ENCODE results near the gene NMU.

DNA sequence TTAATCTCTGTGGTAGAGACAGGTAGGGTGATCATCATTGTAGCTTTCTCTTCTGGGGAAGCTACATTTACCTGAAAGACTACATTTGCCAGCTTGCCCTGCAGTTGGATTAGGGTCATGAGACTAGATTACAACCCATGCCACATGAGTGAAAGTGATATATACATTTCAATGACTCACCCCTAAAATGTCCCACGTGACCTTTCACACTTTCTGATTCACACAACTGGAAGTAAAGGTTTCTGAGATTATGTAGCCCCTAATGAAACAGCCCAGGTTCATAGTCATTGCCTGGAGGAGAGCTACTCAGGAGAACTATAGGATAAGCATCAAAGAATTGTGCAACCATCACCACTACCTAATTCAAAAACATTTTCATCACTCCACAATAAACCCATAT, 61.8 kb downstream of the NMU start:
- TF ChIP-seq, protein P1, sequence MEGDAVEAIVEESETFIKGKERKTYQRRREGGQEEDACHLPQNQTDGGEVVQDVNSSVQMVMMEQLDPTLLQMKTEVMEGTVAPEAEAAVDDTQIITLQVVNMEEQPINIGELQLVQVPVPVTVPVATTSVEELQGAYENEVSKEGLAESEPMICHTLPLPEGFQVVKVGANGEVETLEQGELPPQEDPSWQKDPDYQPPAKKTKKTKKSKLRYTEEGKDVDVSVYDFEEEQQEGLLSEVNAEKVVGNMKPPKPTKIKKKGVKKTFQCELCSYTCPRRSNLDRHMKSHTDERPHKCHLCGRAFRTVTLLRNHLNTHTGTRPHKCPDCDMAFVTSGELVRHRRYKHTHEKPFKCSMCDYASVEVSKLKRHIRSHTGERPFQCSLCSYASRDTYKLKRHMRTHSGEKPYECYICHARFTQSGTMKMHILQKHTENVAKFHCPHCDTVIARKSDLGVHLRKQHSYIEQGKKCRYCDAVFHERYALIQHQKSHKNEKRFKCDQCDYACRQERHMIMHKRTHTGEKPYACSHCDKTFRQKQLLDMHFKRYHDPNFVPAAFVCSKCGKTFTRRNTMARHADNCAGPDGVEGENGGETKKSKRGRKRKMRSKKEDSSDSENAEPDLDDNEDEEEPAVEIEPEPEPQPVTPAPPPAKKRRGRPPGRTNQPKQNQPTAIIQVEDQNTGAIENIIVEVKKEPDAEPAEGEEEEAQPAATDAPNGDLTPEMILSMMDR (optimal IDR thresholded peaks at IDR 0.05 in 1 of 3, IDR thresholded peaks at IDR 0.05 in 1 of 3, conservative IDR thresholded peaks at IDR 0.05 in 1 of 3; ENCODE audit: extremely low read depth in 1 of 3, insufficient read depth in 2 of 3, low read length in 3 of 3): no peak
- TF ChIP-seq EZH2 (IDR thresholded peaks at IDR 0.05; ENCODE audit: low read length): no peak
